Vagina (tissue), 2 donors: ENCODE results near the gene ADAMTSL5. TPM values are rescaled to one million over a fixed set of nuclear protein-coding genes. Genes with fewer than 3 reads are reported as not detected.

Experiments
- DNase-seq, 2 donors: peaks; one replicate each; pipeline ENCODE4 v3.0.0-alpha.2; 2017; ENCODE audit errors: extremely low spot score in 2 of 2
- H3K27ac ChIP-seq: fragments of 200-600 bp; sonication (generic); one replicate; pipeline ENCODE4 v1.5.1; 2019
- H3K27me3 ChIP-seq: fragments of 200-600 bp; sonication (generic); one replicate; pipeline ENCODE4 v1.5.1; 2019
- H3K36me3 ChIP-seq, 2 donors: fragments of 200-600 bp; sonication (generic); one replicate each; pipeline ENCODE4 v1.5.1; 2017 to 2019
- H3K4me1 ChIP-seq: fragments of 200-600 bp; sonication (generic); one replicate; pipeline ENCODE4 v1.5.1; 2019
- H3K4me3 ChIP-seq, 2 donors: fragments of 200-600 bp; sonication (generic); 1 replicate in 1 of 2; 2 replicates in 1 of 2; pipeline ENCODE4 v1.5.1; 2016 to 2019
- H3K9me3 ChIP-seq: fragments of 200-600 bp; sonication (generic); one replicate; pipeline ENCODE4 v1.5.1; 2019
- POLR2A ChIP-seq, 2 donors: fragments of 450-650 bp; IDR thresholded peaks; one replicate each; pipeline ENCODE4 v1.6.1; 2017; ENCODE audit warnings: antibody characterized with exemption in 2 of 2, mild to moderate bottlenecking in 2 of 2, moderate library complexity in 2 of 2
- POLR2AphosphoS5 ChIP-seq, 2 donors: sonication (generic); formaldehyde crosslinking; IDR thresholded peaks; one replicate each; pipeline ENCODE4 v1.9.0; 2017; ENCODE audit warnings: antibody characterized with exemption in 2 of 2, mild to moderate bottlenecking in 2 of 2, low read depth in 1 of 2; ENCODE audit not compliant: insufficient read depth in 1 of 2
- intact Hi-C: fragments of 100-400 bp; cut with DNase I; formaldehyde crosslinking; loops from one replicate; pipeline ENCODE4 v1.15.1; 2023
- total RNA-seq: library from RNA; depleted of rRNA; stranded (reverse); fragments of >200 nt; gene quantifications from one replicate; pipeline ENCODE4 v1.2.3, GENCODE V29; 2016
- TF ChIP-seq, protein P1 (sequence below), 3 experiments: fragments of 450-650 bp in 2 of 3; fragments of 200-600 bp in 1 of 3; sonication (generic) in 1 of 3; IDR thresholded peaks; one replicate each; pipeline ENCODE4 v1.5.1; 2017 to 2019; ENCODE audit warnings: antibody characterized with exemption in 3 of 3, mild to moderate bottlenecking in 2 of 3, moderate library complexity in 2 of 3

Gene ADAMTSL5
- total RNA-seq, 1 donor from 2014 or later, result 22.6 TPM

DNA sequence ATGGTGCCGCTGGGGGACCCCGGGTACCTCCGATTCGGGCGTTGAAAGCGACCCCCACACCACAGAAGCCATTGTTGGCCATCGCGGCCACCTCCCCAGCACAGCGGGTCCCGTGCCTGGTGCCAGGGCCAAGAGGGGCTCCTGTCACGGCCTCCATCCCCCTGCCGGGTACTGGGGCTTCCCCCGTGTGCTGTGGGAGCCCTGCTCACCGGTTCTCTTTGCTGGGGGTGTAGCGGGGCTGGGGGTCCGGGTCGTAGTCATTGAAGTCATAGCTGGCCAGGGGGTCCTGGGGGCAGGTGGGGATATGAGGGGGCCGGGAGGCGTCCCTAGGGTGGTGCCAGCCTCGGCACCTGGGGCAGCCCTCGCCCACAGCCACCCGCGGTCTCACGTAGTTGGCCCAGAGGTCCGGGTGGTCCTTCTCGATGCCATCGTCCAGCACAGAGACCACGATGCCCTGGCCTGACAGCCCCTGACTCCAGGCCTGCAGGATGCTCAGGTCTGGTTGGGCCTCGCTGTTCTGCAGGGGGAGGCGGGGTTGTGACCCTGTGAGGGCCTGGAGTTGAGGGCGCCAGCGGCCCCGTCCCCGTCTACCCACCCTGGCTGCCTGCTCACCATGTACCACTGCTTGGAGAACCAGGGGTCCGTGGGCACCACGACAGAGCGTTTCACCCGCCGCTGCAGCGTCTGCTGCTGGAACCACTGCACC, 25.1 kb downstream of the ADAMTSL5 start:
- Histone ChIP-seq H3K27ac (no peak overlapping the region), H3K36me3 (no peaks in the 10 kb centered on the region), H3K4me3 (no peak overlapping the region), H3K9me3 (no peaks in the 10 kb centered on the region), H3K27me3 (no peaks in the 10 kb centered on the region), H3K4me1 (peaks cover 16% of the 10 kb centered on the region)
- TF ChIP-seq POLR2A (IDR thresholded peaks at IDR 0.05) (no peak), POLR2AphosphoS5 (IDR thresholded peaks at IDR 0.05; ENCODE audit: insufficient read depth in 1 of 2, low read depth in 1 of 2) (no peak)
- TF ChIP-seq, protein P1, sequence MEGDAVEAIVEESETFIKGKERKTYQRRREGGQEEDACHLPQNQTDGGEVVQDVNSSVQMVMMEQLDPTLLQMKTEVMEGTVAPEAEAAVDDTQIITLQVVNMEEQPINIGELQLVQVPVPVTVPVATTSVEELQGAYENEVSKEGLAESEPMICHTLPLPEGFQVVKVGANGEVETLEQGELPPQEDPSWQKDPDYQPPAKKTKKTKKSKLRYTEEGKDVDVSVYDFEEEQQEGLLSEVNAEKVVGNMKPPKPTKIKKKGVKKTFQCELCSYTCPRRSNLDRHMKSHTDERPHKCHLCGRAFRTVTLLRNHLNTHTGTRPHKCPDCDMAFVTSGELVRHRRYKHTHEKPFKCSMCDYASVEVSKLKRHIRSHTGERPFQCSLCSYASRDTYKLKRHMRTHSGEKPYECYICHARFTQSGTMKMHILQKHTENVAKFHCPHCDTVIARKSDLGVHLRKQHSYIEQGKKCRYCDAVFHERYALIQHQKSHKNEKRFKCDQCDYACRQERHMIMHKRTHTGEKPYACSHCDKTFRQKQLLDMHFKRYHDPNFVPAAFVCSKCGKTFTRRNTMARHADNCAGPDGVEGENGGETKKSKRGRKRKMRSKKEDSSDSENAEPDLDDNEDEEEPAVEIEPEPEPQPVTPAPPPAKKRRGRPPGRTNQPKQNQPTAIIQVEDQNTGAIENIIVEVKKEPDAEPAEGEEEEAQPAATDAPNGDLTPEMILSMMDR (IDR thresholded peaks at IDR 0.05), result no peak
- intact Hi-C loops, result no loop called here
- DNase-seq, result no peak

DNA sequence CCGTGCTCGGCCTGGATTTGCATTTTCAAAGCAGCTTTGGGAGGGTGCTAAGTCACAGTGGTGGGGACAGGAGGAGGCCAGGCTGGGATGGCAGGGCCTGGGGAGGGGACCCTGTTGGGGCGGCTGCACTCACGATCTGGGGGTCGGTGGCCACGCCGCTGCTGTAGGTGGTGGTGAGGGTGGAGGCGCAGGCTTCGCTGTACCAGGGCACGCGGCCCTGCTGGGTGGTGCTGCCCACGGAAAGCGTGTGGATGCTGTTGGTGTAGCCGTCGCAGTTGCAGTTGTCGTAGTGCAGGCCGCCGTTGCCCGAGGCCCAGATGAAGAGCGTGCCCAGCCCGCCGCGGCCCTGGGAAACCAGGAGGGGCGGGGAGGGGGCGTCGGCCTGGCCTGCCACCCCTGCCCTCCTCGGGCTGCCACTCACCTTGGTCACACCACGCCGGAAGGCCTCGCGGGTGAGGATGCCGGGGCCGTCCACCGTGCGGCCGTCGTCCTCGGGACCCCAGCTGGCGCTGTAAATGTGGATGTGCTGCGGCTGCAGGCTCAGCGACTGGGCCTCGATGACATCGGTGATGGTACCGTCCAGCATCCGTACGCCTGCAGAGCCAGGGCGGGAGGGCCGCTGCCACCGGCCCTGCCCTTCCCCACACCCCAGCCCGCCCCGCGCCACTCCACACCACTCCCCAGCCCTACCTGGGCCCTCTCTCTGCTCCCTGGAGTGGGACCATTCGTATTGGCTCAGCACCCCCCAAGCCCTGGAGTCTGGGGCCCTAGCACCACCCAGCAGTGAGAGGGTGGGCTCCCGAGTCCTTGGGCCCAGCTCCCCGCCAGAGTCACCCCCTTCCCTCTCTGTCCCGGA, 25.9 kb downstream of the ADAMTSL5 start:
- no peaks in the 10 kb centered on the region for H3K27me3 ChIP-seq
- H3K27ac ChIP-seq, result no peak overlapping the region
- H3K4me1 ChIP-seq, result peaks cover 16% of the 10 kb centered on the region
- H3K9me3 ChIP-seq, result no peaks in the 10 kb centered on the region
- DNase-seq, result no peak
- no peak overlapping the region for H3K4me3 ChIP-seq
- intact Hi-C loops, result no loop called here
- H3K36me3 ChIP-seq, result no peaks in the 10 kb centered on the region
- TF ChIP-seq POLR2AphosphoS5 (IDR thresholded peaks at IDR 0.05; ENCODE audit: insufficient read depth in 1 of 2, low read depth in 1 of 2) (no peak), POLR2A (IDR thresholded peaks at IDR 0.05) (no peak)
- TF ChIP-seq, protein P1 (IDR thresholded peaks at IDR 0.05), result no peak

DNA sequence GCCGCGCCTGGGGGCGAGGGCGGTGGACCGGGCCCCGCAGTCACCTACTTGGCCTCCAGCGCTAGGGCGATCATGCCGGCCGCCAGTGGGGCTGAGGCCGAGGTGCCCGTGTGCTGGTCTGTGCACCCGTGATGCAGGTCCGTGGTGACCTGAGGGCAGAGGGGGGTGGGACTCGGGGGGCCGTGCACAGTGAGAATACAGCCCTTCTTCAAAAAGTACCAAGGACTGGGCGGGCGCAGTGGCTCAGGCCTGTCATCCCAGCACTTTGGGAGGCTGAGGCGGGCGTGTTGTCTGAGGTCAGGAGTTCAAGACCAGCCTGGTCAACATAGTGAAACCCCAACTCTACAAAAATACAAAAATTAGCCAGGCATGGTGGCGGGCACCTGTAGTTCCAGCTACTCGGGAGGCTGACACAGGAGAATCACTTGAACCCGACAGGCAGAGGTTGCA, 28.8 kb downstream of the ADAMTSL5 start:
- H3K36me3 ChIP-seq, result no peaks in the 10 kb centered on the region
- H3K9me3 ChIP-seq, result no peaks in the 10 kb centered on the region
- H3K4me1 ChIP-seq, result peaks cover 5% of the 10 kb centered on the region
- no peak for DNase-seq
- H3K27ac ChIP-seq, result no peak overlapping the region
- no peaks in the 10 kb centered on the region for H3K27me3 ChIP-seq
- intact Hi-C loops, result no loop called here
- H3K4me3 ChIP-seq, result no peak overlapping the region
- TF ChIP-seq POLR2AphosphoS5 (IDR thresholded peaks at IDR 0.05; ENCODE audit: insufficient read depth in 1 of 2, low read depth in 1 of 2) (no peak), POLR2A (IDR thresholded peaks at IDR 0.05) (no peak)
- TF ChIP-seq, protein P1 (IDR thresholded peaks at IDR 0.05), result no peak

DNA sequence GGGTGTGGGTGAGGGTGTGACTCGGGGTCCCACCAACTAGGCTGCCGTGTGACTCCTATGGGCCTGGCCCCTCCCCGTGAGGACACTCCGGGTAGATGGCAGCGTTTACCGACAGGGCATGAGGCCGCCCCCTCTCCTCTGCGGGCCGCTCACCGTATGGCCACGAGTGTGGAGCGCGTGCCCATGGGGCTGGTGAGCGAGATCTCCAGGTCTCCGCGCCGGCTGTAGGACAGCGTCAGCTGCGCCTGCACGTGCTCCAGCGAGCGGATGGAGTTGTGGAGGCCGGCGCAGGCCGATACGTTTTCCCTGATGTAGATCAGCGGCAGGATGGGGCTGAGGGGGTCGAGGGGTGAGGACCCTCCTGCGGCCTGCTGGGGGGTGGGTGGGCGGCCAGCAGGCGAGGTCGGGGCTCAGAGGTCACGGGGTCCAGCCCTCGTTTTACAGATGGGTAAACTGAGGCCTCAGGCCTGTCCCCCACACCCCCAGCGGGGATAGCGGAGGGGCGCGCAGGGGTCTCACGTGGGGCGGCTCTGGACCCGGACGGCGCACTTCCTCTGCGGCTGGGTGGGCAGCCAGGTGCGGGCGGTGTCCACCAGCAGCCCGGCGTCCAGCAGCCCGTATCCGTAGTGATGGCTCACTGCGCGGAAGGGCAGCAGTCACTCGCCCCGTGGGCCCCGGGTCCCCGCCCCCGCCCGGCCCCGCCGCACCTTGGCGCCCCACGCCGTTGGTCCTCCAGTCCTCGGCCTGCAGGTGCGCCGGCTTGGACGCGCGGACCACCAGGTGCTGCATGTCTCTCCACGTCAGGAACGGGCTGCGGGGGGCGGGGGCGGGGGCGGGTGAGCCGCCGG, 29.5 kb downstream of the ADAMTSL5 start:
- H3K4me1 ChIP-seq, result peaks cover 9% of the 10 kb centered on the region
- no peak for TF ChIP-seq POLR2AphosphoS5 (IDR thresholded peaks at IDR 0.05; ENCODE audit: insufficient read depth in 1 of 2, low read depth in 1 of 2)
- TF ChIP-seq, protein P1 (IDR thresholded peaks at IDR 0.05), result no peak
- TF ChIP-seq POLR2A (IDR thresholded peaks at IDR 0.05), result no peak
- H3K4me3 ChIP-seq, result no peak overlapping the region
- intact Hi-C loops, result no loop called here
- H3K27ac ChIP-seq, result no peak overlapping the region
- no peaks in the 10 kb centered on the region for H3K9me3 ChIP-seq
- H3K36me3 ChIP-seq, result no peaks in the 10 kb centered on the region
- no peaks in the 10 kb centered on the region for H3K27me3 ChIP-seq
- no peak for DNase-seq
